A549 (cell line): ENCODE data around the gene WRAP53. TPM values are rescaled to one million over a fixed set of nuclear protein-coding genes. Genes with fewer than 3 reads are reported as not detected.

ENCODE experiments used
- ATAC-seq, 2 experiments: fragments of 200-7000 bp in 1 of 2; fragments of >200 bp in 1 of 2; cut with Nextera tagmentation in 1 of 2; cut with Tn5 transposase in 1 of 2; 3 replicates each; pipeline versions ENCODE4 v1.8.0 to v1.9.1; 2018 to 2020; ENCODE audit warnings: mild to moderate bottlenecking in 1 of 2, moderate library complexity in 1 of 2
- CTCF ChIA-PET: fragments of 300-600 bp; sonication (Branson Sonifier 250); formaldehyde crosslinking; extraction: SDS; loops from one replicate; lab custom pipeline; 2021; ENCODE audit warnings: antibody characterized with exemption, inconsistent platforms; lab: Yijun Ruan, JAX
- POLR2A ChIA-PET: fragments of 350-600 bp; formaldehyde crosslinking; extraction: SDS; loops from one replicate; lab custom pipeline; 2021; ENCODE audit warnings: antibody characterized with exemption, inconsistent platforms; lab: Yijun Ruan, JAX
- DNase-seq, 2 experiments: peaks; one replicate each; pipeline versions ENCODE4 v3.0.0 to v3.0.0-alpha.2; 2011 to 2016; ENCODE audit warnings: low read depth in 1 of 2, low spot score in 1 of 2
- FAIRE-seq: peaks from 2 replicates; lab custom pipeline; 2011; peaks lifted over from hg19 to GRCh38; lab: Jason Lieb, UNC
- H3K27ac ChIP-seq, 2 experiments: fragments of >200 bp; sonication (Bioruptor Twin); formaldehyde crosslinking; 3 replicates each; pipeline ENCODE4 v1.5.1; 2016 to 2017
- H3K4me1 ChIP-seq: fragments of >200 bp; sonication (Bioruptor Twin); formaldehyde crosslinking; 3 replicates; pipeline ENCODE4 v1.6.1; 2016
- H3K4me2 ChIP-seq: fragments of >200 bp; sonication (Bioruptor Twin); formaldehyde crosslinking; 3 replicates; pipeline ENCODE4 v1.6.1; 2016
- H3K4me3 ChIP-seq: fragments of >200 bp; sonication (Bioruptor Twin); formaldehyde crosslinking; 3 replicates; pipeline ENCODE4 v1.5.1; 2016
- H3K9me3 ChIP-seq: fragments of >200 bp; sonication (Bioruptor Twin); formaldehyde crosslinking; 3 replicates; pipeline ENCODE4 v1.6.1; 2016
- CBX2 ChIP-seq: fragments of 200-600 bp; sonication (generic); IDR thresholded peaks from 2 replicates; pipeline ENCODE4 v1.6.1; 2016; ENCODE audit warnings: low read depth, mild to moderate bottlenecking, borderline replicate concordance
- CHD2 ChIP-seq: fragments of 150-350 bp; IDR thresholded peaks from 2 replicates; pipeline ENCODE4 v1.6.1; 2014; ENCODE audit warnings: low read length; ENCODE audit not compliant: partially characterized antibody
- FOXS1 ChIP-seq: fragments of 250-450 bp; sonication (Bioruptor Pico); IDR thresholded peaks from 2 replicates; pipeline ENCODE4 v1.5.0; 2020; ENCODE audit warnings: mild to moderate bottlenecking, moderate library complexity
- HDAC2 ChIP-seq: fragments of 200-600 bp; sonication (generic); IDR thresholded peaks from 2 replicates; pipeline ENCODE4 v1.6.1; 2016
- HOXB13 ChIP-seq: fragments of 250-450 bp; sonication (Bioruptor Pico); IDR thresholded peaks from 2 replicates; pipeline ENCODE4 v1.5.0; 2020; ENCODE audit warnings: low read depth, mild to moderate bottlenecking, moderate library complexity
- JUN ChIP-seq, 2 experiments: fragments of >200 bp; sonication (Bioruptor Twin); formaldehyde crosslinking; IDR thresholded peaks; 2 replicates in 1 of 2; 3 replicates in 1 of 2; pipeline ENCODE4 v1.6.1; 2016 to 2017
- KDM5A ChIP-seq: fragments of 200-600 bp; sonication (generic); IDR thresholded peaks from 2 replicates; pipeline ENCODE4 v1.6.1; 2016; ENCODE audit warnings: antibody characterized with exemption, mild to moderate bottlenecking
- MAX ChIP-seq: IDR thresholded peaks from 2 replicates; pipeline ENCODE4 v1.6.1; 2012
- MYC ChIP-seq: IDR thresholded peaks from 2 replicates; pipeline ENCODE4 v1.6.1; 2012; ENCODE audit warnings: mild to moderate bottlenecking, inconsistent platforms, low read length, improper control_type of control experiment, borderline replicate concordance
- NFE2L2 ChIP-seq: fragments of 150-350 bp; conservative IDR thresholded peaks from 2 replicates; pipeline ENCODE4 v1.6.1; 2014; ENCODE audit warnings: low read length
- NR3C1 ChIP-seq: fragments of >200 bp; sonication (Bioruptor Twin); formaldehyde crosslinking; IDR thresholded peaks from 3 replicates; pipeline ENCODE4 v1.6.1; 2017
- PHF8 ChIP-seq: fragments of 200-600 bp; sonication (generic); IDR thresholded peaks from 2 replicates; pipeline ENCODE4 v1.6.1; 2016; ENCODE audit warnings: low read depth, mild to moderate bottlenecking, antibody characterized with exemption, moderate library complexity, borderline replicate concordance
- POLR2A ChIP-seq: IDR thresholded peaks from 2 replicates; pipeline ENCODE4 v1.6.1; 2012; ENCODE audit warnings: mild to moderate bottlenecking, low read length
- RARB ChIP-seq: fragments of 250-450 bp; sonication (Bioruptor Pico); IDR thresholded peaks from 2 replicates; pipeline ENCODE4 v1.8.0; 2021; ENCODE audit warnings: mild to moderate bottlenecking, moderate library complexity
- RCOR1 ChIP-seq: fragments of 150-350 bp; IDR thresholded peaks from 2 replicates; pipeline ENCODE4 v1.6.1; 2014; ENCODE audit warnings: antibody characterized with exemption, low read length, low read depth
- ZC3H11A ChIP-seq: fragments of 450-650 bp; IDR thresholded peaks from 2 replicates; pipeline ENCODE4 v1.6.1; 2014; ENCODE audit warnings: antibody characterized with exemption, mild to moderate bottlenecking
- WGBS: methylation state at CpG from one replicate; pipeline ENCODE4 v1.1.6; 2017; ENCODE audit errors: missing lambda C conversion rate; 5-methylcytosine and 5-hydroxymethylcytosine counted together
- polyA plus RNA-seq, 4 experiments: library from polyadenylated mRNA; depleted of rRNA in 3 of 4; stranded (reverse); fragments of >200 nt; fragmentation: RNase III in 1 of 4; extraction: RNeasy Plus Mini Kit Qiagen cat#74134 plus additional on column Dnase treatment in 1 of 4; gene quantifications; 2 replicates in 3 of 4; 3 replicates in 1 of 4; pipeline ENCODE4 v1.2.3, GENCODE V29; 2011 to 2017
- TF ChIP-seq, protein P1 (sequence below): fragments of >200 bp; sonication (Bioruptor Twin); formaldehyde crosslinking; IDR thresholded peaks from 3 replicates; pipeline ENCODE4 v1.6.1; 2016
- TF ChIP-seq, protein P2 (sequence below): fragments of 150-350 bp; IDR thresholded peaks from 2 replicates; pipeline ENCODE4 v1.6.1; 2014; ENCODE audit warnings: low read depth, mild to moderate bottlenecking, low read length
- TF ChIP-seq, protein P3 (sequence below): IDR thresholded peaks from 2 replicates; pipeline ENCODE4 v1.6.1; 2012

The WRAP53 gene
- polyA plus RNA-seq, 2 of the 4 experiments (the other 2 are of a cell fraction): 15.9 to 34.0 TPM

GRCh38 chr17:7705269-7706255 is 17.3 kb downstream of the WRAP53 start:
- no peaks in the 10 kb centered on the region for H3K9me3 ChIP-seq
- peak overlapping the region; percentile 40 to 87; a peak in 5 of 6 replicates for H3K27ac ChIP-seq
- H3K4me1 ChIP-seq: peaks cover 13% of the 10 kb centered on the region; the same call in 2 of the 3 replicates
- DNase-seq (no peak), ATAC-seq (peak; percentile 1 to 15; a peak in 4 of 6 replicates), FAIRE-seq (no peak)
- H3K4me2 ChIP-seq: peak overlapping the region; percentile 93
- WGBS: 47% methylated on average over 26 of the region's 50 CpGs
- POLR2A ChIA-PET: interaction anchor here (1.1 to 3.5 kb wide), 3 partner anchors 11 to 19 kb away, joined by 3 to 15 read pairs (median 11); partner anchors contain the start of genes DNAH2 and TP53
- CTCF ChIA-PET: interaction anchor here (1.0 to 11.1 kb wide), 9 partner anchors 10 to 369 kb away, joined by 3 to 103 read pairs (median 4); partner anchors contain the start of genes DNAH2, TP53 and WRAP53
- TF ChIP-seq JUN (IDR thresholded peaks at IDR 0.05) (no peak), HDAC2 (no peak), RARB (no peak), RCOR1 (no peak), NFE2L2 (no peak), FOXS1 (CRISPR knock-in tag) (no peak), MAX (no peak), CBX2 (no peak), HOXB13 (CRISPR knock-in tag) (no peak), MYC (no peak), CHD2 (no peak), KDM5A (no peak), PHF8 (no peak), NR3C1 (no peak), ZC3H11A (no peak), POLR2A (no peak)
- TF ChIP-seq, protein P1, sequence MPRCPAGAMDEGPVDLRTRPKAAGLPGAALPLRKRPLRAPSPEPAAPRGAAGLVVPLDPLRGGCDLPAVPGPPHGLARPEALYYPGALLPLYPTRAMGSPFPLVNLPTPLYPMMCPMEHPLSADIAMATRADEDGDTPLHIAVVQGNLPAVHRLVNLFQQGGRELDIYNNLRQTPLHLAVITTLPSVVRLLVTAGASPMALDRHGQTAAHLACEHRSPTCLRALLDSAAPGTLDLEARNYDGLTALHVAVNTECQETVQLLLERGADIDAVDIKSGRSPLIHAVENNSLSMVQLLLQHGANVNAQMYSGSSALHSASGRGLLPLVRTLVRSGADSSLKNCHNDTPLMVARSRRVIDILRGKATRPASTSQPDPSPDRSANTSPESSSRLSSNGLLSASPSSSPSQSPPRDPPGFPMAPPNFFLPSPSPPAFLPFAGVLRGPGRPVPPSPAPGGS: no peak
- H3K4me3 ChIP-seq: peak overlapping the region; percentile 44

DNA sequence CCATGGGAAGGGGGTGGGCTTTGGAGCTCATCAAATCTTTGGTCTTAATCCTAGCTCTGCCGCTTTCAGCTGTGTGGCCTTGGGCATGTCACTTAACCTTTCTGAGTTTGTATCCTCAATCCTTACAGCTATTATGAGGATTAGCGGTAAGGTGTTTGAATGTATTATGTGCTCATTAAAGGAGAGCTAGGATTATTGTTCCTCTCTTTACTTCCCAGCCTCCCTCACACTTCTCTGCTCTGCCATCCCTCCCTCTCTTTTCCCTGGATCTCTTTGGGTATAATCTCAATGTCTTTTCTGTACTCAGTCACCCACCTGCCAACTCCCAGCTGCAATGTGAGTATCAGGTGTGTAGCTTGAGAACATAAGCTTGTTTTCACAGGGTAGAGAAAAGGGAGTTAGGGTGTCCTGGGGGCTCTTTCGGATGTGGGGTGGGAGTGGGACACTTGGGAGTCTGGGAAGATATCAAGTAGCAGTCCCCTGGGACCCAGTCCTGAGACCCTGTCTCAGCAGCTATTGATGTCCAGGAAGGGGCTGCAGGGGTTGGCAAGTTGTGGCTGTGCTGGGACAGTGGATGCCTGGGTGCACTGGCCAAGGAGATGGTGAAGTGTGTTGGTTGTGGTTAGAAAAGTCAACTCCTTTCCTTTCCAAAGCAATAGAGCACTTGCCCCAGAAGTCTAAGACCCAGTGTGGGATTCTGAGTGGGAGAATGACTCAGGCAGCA is 18.5 kb downstream of the WRAP53 start:
- H3K4me3 ChIP-seq: no peak overlapping the region
- POLR2A ChIA-PET: interaction anchor here (1.1 to 3.5 kb wide), 2 partner anchors 10 to 21 kb away, joined by 3 to 15 read pairs; partner anchors contain the start of gene DNAH2
- H3K4me1 ChIP-seq: peaks cover 13% of the 10 kb centered on the region; the same call in 2 of the 3 replicates
- H3K27ac ChIP-seq: no peak overlapping the region
- WGBS: 84% methylated on average over 3 of the region's 3 CpGs
- no peak overlapping the region for H3K4me2 ChIP-seq
- ATAC-seq (no peak), DNase-seq (no peak), FAIRE-seq (no peak)
- TF ChIP-seq FOXS1 (CRISPR knock-in tag) (no peak), KDM5A (no peak), CHD2 (no peak), NR3C1 (no peak)
- TF ChIP-seq, protein P2, sequence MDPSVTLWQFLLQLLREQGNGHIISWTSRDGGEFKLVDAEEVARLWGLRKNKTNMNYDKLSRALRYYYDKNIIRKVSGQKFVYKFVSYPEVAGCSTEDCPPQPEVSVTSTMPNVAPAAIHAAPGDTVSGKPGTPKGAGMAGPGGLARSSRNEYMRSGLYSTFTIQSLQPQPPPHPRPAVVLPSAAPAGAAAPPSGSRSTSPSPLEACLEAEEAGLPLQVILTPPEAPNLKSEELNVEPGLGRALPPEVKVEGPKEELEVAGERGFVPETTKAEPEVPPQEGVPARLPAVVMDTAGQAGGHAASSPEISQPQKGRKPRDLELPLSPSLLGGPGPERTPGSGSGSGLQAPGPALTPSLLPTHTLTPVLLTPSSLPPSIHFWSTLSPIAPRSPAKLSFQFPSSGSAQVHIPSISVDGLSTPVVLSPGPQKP: no peak
- TF ChIP-seq, protein P1: no peak
- TF ChIP-seq, protein P3, sequence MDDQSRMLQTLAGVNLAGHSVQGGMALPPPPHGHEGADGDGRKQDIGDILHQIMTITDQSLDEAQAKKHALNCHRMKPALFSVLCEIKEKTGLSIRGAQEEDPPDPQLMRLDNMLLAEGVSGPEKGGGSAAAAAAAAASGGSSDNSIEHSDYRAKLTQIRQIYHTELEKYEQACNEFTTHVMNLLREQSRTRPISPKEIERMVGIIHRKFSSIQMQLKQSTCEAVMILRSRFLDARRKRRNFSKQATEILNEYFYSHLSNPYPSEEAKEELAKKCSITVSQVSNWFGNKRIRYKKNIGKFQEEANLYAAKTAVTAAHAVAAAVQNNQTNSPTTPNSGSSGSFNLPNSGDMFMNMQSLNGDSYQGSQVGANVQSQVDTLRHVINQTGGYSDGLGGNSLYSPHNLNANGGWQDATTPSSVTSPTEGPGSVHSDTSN: no peak
- no peaks in the 10 kb centered on the region for H3K9me3 ChIP-seq
- CTCF ChIA-PET: interaction anchor here (0.6 to 11.1 kb wide), 10 partner anchors 9 to 116 kb away, joined by 3 to 103 read pairs (median 6); partner anchors contain the start of genes DNAH2, TP53 and WRAP53
